Motor neuron (in vitro differentiated cells): ENCODE measurements around the gene NLGN1. TPM values are rescaled to one million over a fixed set of nuclear protein-coding genes. Genes with fewer than 3 reads are reported as not detected.

Experiments used
- ATAC-seq, 8 experiments: fragments of 200-7000 bp; cut with Tn5 transposase; replicated peaks in 6 of 8; 2 replicates each; pipeline ENCODE4 v1.8.0; 2021; ENCODE audit warnings: mild to moderate bottlenecking in 8 of 8, moderate library complexity in 8 of 8
- H3K27ac ChIP-seq, 2 donors: fragments of 250-450 bp; sonication (Bioruptor Pico); 2 replicates each; pipeline ENCODE4 v1.9.0; 2021; ENCODE audit warnings: antibody characterized with exemption in 2 of 2, mild to moderate bottlenecking in 2 of 2, moderate library complexity in 1 of 2
- H3K4me1 ChIP-seq, 2 donors: fragments of 250-450 bp; sonication (Bioruptor Pico); replicated peaks in 1 of 2; 2 replicates each; pipeline ENCODE4 v1.6.1; 2021; ENCODE audit warnings: antibody characterized with exemption in 2 of 2, mild to moderate bottlenecking in 2 of 2, moderate library complexity in 1 of 2
- H3K4me3 ChIP-seq, 5 donors: fragments of 250-450 bp; sonication (Bioruptor Pico); 2 replicates each; pipeline ENCODE4 v1.9.0; 2021; ENCODE audit warnings: antibody characterized with exemption in 5 of 5, mild to moderate bottlenecking in 5 of 5, moderate library complexity in 4 of 5
- WGBS, 10 experiments: fragments of 450-650 bp; shearing (Covaris generic); methylation state at CpG; one replicate each; pipeline ENCODE4 v1.0.0; 2022; 5-methylcytosine and 5-hydroxymethylcytosine counted together
- in situ Hi-C, 9 experiments: fragments of 400-800 bp; cut with MboI; loops; one replicate each; pipeline ENCODE4 v1.15.0; 2021; ENCODE audit warnings: low sequenced_read_pairs in 9 of 9, low pct_unique_long_range_greater_than_20kb in 2 of 9; ENCODE audit not compliant: unreplicated experiment in 9 of 9
- total RNA-seq, 8 experiments: library from RNA; unstranded; fragments of 300-600 nt; gene quantifications; 2 replicates each; pipeline versions ENCODE4 v1.2.3 to v1.2.4, GENCODE V29; 2022

The NLGN1 gene
- total RNA-seq, 8 experiments from 2014 or later = 16.6 to 63.4 (median 34.8) TPM

GRCh38 chr3:173825730-173826129, 428.2 kb downstream of the NLGN1 start:
- Histone ChIP-seq H3K4me1 (no peaks in the 10 kb centered on the region), H3K27ac (no peak overlapping the region), H3K4me3 (no peak overlapping the region)
- 0 to 100% (median 30%) methylated on average over 1 of the region's 1 CpG; no CpG with 5 or more reads in 2 of the 10 experiments for WGBS, 10 experiments
- in situ Hi-C loops = no loop called here
- ATAC-seq = peak in 2 of 8 experiments; percentile 78 to 93

DNA sequence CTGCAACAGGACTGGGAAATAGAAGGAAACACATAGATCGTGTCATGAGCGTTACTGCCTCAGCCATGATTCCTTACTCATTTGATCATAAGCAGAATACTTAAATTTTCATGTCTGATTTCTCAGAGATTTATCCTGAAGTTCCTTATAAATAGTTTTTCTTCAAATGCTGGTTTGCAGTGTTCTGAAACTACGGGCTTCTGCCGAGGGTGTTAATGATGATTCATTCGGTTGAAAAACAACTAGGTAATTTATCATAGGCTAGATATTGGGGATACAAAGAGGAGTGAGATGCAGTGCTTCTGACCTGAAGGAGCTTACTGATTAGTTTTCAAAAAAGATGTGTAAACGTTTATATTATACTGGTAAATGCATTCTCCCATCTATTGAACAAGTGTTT, 428.9 kb downstream of the NLGN1 start:
- WGBS, 10 experiments = 49 to 94% (median 79%) methylated on average over 2 to 6 of the region's 6 CpGs; no CpG with 5 or more reads in 1 of the 10 experiments
- H3K4me1 ChIP-seq = no peaks in the 10 kb centered on the region
- no peak overlapping the region for H3K4me3 ChIP-seq
- in situ Hi-C loops = no loop called here
- no peak overlapping the region for H3K27ac ChIP-seq
- ATAC-seq = peak in 3 of 8 experiments; percentile 29 to 41 (median 36)

DNA sequence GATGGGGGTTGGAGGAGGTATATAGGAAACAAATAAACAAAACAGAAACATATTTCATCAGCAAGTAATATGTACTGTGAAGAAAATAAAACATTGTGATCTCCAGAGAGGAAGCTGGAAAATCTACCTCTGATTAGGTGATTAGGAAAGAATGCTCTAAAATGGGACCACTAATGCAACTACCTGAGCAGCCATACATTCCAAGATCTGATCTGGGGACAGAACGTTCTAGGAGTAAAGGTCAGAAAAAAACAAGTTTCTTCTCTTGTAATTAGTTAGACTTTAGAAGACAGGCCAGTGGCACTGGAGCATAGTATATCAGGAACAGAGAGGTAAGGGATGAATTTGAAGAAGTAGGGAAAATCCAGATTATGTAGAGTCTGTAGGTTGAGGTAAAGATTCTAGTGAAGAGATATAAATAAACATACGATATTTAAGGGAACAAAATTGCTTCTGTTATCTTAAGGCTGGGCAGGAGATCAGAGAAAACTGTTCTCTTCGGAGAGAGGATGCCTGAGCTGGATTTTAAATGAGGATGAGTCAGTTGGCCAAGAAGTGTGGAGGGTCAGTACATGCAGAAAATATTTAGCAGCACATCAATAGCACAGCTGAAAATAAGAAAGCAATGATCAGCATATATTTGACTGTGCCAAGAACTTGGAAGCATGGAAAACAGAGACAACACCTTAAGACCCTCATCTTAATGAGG, 429.5 kb downstream of the NLGN1 start:
- in situ Hi-C loops = no loop called here
- ATAC-seq = peak in 2 of 8 experiments; percentile 62 to 77
- WGBS, 10 experiments = 0 to 100% (median 83%) methylated on average over 1 to 3 of the region's 3 CpGs; no CpG with 5 or more reads in 1 of the 10 experiments
- Histone ChIP-seq H3K27ac (no peak overlapping the region), H3K4me3 (no peak overlapping the region), H3K4me1 (no peaks in the 10 kb centered on the region)

DNA sequence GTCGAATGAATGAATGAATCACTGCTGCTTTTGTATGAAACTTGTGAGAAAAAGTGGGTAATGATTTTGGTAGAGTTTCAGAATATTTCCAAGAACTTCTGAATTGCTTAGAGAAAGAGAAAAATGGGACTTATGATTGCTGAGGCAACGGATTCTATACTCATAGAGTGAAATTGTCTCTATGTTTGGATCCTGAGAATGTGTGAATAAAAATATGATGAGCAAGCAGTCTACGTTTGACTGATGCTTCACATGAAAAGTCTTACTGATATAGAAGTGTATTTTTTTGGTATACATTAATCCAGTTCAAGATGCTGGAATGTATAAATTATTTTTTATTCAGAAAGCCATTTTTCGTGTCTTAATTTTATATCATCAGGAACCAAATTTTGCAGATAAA, 441.1 kb downstream of the NLGN1 start:
- Histone ChIP-seq H3K4me1 (no peaks in the 10 kb centered on the region), H3K27ac (no peak overlapping the region), H3K4me3 (no peak overlapping the region)
- no peak for ATAC-seq
- in situ Hi-C loops = no loop called here
- 63 to 100% (median 90%) methylated on average over 1 to 4 of the region's 4 CpGs for WGBS, 10 experiments

- Histone ChIP-seq H3K27ac (no peak overlapping the region), H3K4me1 (no peaks in the 10 kb centered on the region), H3K4me3 (no peak overlapping the region)
- in situ Hi-C loops = no loop called here
- no peak for ATAC-seq
- WGBS, 10 experiments = 0 to 100% (median 50%) methylated on average over 1 to 3 of the region's 3 CpGs; no CpG with 5 or more reads in 1 of the 10 experiments
These were observed 442.3 kb downstream of the NLGN1 start for GRCh38 chr3:173839859-173840258.

GRCh38 chr3:173841334-173841733, 443.8 kb downstream of the NLGN1 start:
- in situ Hi-C loops = no loop called here
- no peaks in the 10 kb centered on the region for H3K4me1 ChIP-seq
- ATAC-seq = no peak
- no peak overlapping the region for H3K27ac ChIP-seq
- 11 to 100% (median 83%) methylated on average over 1 of the region's 1 CpG; no CpG with 5 or more reads in 2 of the 10 experiments for WGBS, 10 experiments
- no peak overlapping the region for H3K4me3 ChIP-seq

- 42 to 78% (median 64%) methylated on average over 2 to 3 of the region's 3 CpGs; no CpG with 5 or more reads in 6 of the 10 experiments for WGBS, 10 experiments
- in situ Hi-C loops = no loop called here
- Histone ChIP-seq H3K27ac (no peak overlapping the region), H3K4me1 (no peaks in the 10 kb centered on the region), H3K4me3 (no peak overlapping the region)
- no peak for ATAC-seq
These were observed 445.5 kb downstream of the NLGN1 start for GRCh38 chr3:173843060-173843459.

DNA sequence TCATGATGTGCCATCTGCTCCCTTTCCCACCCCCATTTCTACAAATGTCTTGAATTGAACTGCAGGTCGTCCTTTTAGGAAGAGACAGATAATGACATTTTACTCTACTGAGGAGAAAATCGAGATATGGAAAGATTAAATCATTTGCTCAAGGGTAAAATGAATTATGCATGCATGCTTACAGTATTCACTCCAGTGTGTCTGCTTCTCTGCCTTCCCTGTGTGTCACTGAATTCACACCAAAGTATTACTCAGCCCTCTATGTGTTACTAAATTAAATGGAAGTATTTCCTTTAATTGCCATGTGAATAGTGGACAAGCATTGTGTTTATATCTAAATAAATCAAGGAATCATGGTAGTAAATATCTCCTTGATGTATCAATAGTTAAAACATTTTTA, 449.0 kb downstream of the NLGN1 start:
- WGBS, 10 experiments = 17 to 100% (median 82%) methylated on average over 1 to 2 of the region's 2 CpGs; no CpG with 5 or more reads in 3 of the 10 experiments
- in situ Hi-C loops = no loop called here
- Histone ChIP-seq H3K4me1 (no peaks in the 10 kb centered on the region), H3K27ac (no peak overlapping the region), H3K4me3 (no peak overlapping the region)
- peak in 3 of 8 experiments; percentile 71 to 81 (median 75) for ATAC-seq

DNA sequence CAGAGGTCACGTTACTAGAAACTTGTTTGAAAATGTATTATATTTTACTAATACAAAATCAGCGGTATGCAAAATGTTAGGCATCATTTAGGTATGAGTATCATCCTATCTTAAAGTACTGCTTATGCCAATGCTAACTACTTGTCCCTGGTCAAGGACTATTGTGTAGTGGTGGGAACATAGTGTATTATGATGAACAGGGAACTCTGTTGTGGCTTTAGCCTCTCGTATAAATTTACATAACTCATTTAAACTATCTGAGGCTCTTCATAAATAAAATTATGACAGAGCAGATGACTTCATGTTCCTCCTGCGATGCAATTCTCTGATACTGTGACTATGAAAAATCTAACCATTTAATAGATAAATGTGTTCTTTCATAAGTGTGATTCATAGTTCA, 451.9 kb downstream of the NLGN1 start:
- H3K4me1 ChIP-seq = no peaks in the 10 kb centered on the region
- peak in 5 of 8 experiments; percentile 38 to 92 (median 65) for ATAC-seq
- no peak overlapping the region for H3K4me3 ChIP-seq
- in situ Hi-C loops = no loop called here
- WGBS, 10 experiments = 43 to 80% (median 54%) methylated on average over 2 to 4 of the region's 4 CpGs; no CpG with 5 or more reads in 2 of the 10 experiments
- H3K27ac ChIP-seq = no peak overlapping the region

GRCh38 chr3:173857154-173857553, 459.6 kb downstream of the NLGN1 start:
- WGBS, 10 experiments = 42 to 100% (median 84%) methylated on average over 1 of the region's 1 CpG; no CpG with 5 or more reads in 4 of the 10 experiments
- no peak for ATAC-seq

DNA sequence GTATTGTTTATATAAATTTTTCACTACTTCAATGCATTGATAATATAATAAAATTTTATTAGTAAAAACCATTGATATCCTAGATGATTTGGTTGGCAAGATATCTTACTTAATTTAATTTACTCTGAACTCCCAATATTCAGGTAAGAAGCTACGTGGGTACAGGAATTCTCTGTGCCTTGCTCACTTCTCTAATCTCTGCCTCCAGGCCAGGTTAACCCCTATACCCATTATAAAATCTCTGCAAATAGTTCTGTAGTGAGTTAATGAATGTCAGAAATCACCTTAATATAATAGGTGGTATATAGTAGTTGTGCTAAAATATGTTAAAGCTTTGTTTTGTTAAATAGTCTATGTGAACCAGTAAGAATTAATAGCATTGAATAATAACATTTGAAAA, 465.2 kb downstream of the NLGN1 start:
- no peak overlapping the region for H3K27ac ChIP-seq
- in situ Hi-C loops = no loop called here
- ATAC-seq = no peak
- 56 to 100% (median 100%) methylated on average over 1 of the region's 1 CpG; no CpG with 5 or more reads in 3 of the 10 experiments for WGBS, 10 experiments
- H3K4me3 ChIP-seq = no peak overlapping the region
- peaks cover 0 to 2% of the 10 kb centered on the region in 2 donors for H3K4me1 ChIP-seq

More at GRCh38 chr3:173857154-173857553, 459.6 kb downstream of the NLGN1 start:
- Histone ChIP-seq H3K27ac (no peak overlapping the region), H3K4me1 (peaks cover 0 to 2% of the 10 kb centered on the region in 2 donors), H3K4me3 (no peak overlapping the region)
- in situ Hi-C loops = no loop called here

DNA sequence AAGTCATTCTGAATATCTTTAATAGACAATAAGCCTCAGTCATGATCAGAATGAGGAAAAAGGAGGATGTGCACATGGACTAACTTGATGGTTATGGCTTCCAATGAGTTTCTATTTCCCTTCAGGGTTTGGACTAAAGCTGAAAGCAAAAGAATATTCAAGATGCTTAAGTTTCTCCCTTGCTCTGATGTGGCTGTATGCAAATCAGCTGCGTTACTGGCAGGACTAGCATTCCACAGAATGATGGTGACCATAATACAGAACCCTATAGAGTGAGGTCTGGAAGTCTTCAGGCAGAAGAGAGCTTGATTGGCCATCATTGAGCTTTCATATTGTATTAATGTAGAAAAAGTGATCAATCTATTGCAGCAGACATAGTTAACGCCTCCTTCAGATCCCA, 466.0 kb downstream of the NLGN1 start:
- 0 to 95% (median 84%) methylated on average over 1 to 2 of the region's 2 CpGs; no CpG with 5 or more reads in 2 of the 10 experiments for WGBS, 10 experiments

DNA sequence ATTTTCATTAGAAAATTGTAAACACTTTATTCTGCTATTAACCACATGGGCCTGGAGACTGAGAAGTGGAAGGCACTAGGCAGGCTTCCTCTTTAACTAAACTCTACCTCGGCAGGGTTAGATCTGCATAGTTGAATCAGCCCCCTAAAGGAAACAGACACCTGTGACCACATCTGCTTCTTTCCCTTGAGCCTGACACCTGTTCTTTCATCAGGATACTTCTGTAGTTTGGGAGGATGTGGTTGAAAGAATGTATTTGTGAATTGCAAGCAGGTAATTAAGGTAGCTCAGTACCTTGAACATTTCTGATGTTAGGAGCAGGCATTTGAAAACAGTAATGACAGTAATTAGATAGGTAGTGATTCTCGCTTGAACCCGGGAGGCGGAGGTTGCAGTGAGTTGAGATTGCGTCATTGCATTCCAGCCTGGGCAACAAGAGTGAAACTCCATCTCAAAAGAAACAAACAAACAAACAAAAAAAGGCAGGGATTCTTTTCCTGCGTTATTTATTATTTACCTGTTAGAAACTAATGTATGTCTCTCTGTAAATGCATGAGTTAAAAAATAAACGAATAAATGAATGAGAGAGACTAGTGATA, 468.5 kb downstream of the NLGN1 start:
- 31 to 96% (median 77%) methylated on average over 2 to 7 of the region's 7 CpGs for WGBS, 10 experiments
- ATAC-seq = no peak
- no peak overlapping the region for H3K27ac ChIP-seq
- H3K4me3 ChIP-seq = no peak overlapping the region
- in situ Hi-C loops = no loop called here
- peaks cover 0 to 6% of the 10 kb centered on the region in 2 donors for H3K4me1 ChIP-seq

More for the DNA sequence above, 466.0 kb downstream of the NLGN1 start:
- in situ Hi-C loops = no loop called here
- Histone ChIP-seq H3K4me3 (no peak overlapping the region), H3K27ac (no peak overlapping the region), H3K4me1 (no peaks in the 10 kb centered on the region)
- peak in 5 of 8 experiments; percentile 21 to 82 (median 25) for ATAC-seq
